NCI-H1092 (cell line): ENCODE data around the gene CYP2S1.
A peak's percentile ranks its signal among the peaks of the same experiment; 100 is the strongest.

Experiments used
- DNase-seq: peaks from one replicate; lab custom pipeline; 2025; lab: John Stamatoyannopoulos, UW

The CYP2S1 gene

DNA sequence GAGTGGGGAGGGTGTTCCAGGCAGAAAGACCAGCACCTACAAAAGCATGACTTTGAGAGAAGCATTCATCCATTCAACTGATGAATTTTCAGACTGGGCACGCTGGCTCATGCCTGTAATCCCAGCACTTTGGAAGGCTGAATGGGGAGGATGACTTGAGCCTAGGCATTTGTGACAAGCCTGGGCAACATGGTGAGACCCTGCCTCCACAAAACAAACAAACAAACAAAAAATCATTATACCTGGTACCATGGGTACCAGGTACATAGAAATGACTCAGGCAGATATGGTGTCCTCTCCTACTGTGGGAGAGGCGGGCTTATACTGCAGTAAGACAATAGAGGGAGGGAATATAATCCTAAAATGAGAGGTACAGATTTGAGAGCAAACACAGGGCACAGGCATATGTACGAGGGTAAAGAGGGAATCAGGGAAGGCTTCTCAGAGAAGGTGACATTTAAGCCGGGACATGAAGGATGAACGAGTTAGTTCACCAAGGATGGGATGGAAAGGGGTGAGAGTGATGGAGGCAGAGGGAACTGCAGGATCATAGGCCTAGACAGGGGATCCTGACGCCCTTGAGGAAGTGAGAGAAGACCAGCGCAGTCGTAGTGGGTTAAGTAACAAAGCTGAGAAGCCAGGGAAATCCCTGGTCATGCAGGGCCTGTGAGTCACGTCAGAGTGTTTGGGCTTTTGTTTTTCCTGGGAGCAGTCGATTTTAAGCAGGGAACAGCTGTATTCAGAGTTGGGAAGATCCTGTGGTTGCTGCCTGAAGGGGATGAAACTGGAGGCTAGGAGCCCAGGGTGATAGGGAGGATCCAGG, 2.9 kb downstream of the CYP2S1 start:
- DNase-seq: no peak

DNA sequence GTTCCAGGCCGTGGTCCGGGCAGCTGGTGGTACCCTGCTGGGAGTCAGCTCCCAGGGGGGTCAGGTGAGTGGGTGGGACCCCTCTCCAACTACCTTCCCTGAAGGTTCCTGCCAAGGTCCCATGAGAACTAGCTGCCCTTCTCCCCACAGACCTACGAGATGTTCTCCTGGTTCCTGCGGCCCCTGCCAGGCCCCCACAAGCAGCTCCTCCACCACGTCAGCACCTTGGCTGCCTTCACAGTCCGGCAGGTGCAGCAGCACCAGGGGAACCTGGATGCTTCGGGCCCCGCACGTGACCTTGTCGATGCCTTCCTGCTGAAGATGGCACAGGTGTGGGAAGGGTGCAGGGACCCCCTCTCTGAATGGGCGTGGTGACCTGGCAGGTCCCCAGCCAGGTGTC, 5.5 kb downstream of the CYP2S1 start:
- no peak for DNase-seq

DNA sequence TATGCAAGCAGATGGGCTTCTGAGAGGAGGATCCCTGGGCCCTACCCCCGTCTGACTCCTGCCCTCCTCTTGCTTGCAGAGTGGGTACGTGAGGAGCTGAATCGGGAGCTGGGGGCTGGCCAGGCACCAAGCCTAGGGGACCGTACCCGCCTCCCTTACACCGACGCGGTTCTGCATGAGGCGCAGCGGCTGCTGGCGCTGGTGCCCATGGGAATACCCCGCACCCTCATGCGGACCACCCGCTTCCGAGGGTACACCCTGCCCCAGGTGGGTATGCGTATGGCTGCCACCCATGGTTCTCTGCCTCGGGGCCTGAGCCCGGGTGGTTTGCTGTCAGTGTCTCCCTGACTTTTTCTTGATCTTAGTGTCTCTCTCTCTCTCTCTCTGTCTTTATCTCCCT, 10.4 kb downstream of the CYP2S1 start:
- no peak for DNase-seq

DNA sequence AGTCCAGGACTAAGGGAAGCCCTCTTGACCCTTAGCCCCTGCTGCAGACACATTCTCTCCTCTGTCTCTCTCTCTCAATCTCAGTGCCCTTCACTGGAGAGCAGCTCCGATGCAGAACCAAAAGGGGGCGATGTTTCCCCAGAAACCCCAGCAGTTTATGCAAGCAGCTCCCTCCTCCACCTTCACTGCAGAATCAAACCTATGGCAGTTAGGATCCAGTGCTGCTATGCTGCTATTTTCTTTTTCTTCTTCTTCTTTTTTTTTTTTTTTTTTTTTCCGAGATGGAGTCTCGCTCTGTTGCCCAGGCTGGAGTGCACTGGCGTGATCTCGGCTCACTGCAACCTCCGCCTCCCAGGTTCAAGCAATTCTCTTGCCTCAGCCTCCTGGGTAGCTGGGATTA, 11.3 kb downstream of the CYP2S1 start:
- peak; percentile 42 for DNase-seq

DNA sequence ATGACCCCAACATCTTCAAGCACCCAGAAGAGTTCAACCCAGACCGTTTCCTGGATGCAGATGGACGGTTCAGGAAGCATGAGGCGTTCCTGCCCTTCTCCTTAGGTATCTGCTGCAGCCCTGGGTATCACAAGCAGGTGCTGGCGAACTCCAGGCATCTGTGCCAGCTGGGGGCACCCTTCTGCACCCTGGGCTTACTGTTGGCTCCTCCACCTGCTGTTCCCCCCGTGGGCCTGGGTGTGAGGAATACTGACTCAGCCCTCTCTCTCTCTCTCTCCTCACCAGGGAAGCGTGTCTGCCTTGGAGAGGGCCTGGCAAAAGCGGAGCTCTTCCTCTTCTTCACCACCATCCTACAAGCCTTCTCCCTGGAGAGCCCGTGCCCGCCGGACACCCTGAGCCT, 13.0 kb downstream of the CYP2S1 start:
- no peak for DNase-seq

DNA sequence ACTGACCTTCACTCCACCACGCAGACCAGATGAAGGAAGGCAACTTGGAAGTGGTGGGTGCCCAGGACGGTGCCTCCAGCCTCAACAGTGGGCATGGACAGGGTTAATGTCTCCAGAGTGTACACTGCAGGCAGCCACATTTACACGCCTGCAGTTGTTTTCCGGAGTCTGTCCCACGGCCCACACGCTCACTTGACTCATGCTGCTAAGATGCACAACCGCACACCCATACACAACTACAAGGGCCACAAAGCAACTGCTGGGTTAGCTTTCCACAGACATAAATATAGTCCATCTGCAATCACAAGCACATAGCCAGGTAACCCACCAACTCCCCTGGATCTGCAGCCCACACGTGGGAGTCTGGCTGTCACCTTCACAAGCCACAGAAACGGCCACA, 13.4 kb downstream of the CYP2S1 start:
- no peak for DNase-seq

DNA sequence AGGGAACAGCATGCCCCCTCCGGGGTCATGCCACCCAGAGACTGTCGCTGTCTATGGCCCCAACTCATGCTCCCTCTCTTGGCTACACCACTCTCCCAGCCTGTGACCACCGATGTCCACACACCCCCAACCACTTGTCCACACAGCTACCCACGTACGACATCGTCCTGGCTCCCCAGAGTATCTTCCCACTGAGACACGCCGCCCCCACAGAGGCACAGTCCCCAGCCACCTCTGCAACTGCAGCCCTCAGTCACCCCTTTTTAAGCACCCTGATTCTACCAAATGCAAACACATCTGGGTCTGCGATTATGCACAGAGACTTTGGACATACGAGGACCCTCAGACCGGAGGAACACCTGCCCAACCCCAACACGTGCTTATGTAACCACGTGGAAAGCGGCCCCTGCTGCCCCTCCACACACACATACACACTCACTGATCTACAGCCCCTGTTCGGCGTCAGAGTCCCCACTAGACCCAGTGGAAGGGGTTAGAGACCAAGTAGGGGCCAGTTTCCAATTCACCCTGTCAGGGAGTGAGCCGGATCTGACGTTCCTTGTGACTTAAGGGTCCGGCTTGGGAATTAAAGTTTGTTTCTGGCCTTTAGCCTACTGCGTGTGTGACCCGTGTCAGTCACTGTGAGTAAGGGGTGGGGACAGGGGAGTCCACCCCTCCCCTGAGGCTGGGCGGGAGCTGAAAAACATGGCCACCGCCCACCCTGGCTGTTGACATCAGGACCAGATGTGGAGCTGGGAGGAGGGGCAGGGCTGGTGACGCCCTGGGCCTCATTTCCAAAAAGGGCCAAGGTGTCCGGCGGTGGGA, 14.1 kb downstream of the CYP2S1 start:
- DNase-seq: no peak

GRCh38 chr19:41214161-41214560, 21.1 kb downstream of the CYP2S1 start:
- no peak for DNase-seq

- DNase-seq: no peak
Measured at GRCh38 chr19:41217741-41218140, 24.7 kb downstream of the CYP2S1 start.

DNA sequence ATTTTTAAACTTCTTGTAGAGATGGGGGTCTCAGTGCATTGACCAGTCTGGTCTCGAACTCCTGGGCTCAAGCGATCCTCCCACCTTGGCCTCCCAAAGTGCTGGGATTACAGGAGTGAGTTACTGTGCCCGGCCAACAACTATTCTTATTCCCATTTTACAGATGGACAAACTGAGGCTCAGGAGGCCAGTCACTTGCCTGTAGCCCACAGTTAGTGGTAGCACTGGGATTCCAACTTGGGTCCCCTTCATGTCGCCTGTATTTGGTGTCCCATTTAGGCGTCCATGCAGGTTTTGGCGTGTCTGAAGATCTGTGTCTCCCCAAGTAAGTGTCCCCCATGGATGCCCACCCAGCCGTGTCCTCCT, 25.2 kb downstream of the CYP2S1 start:
- DNase-seq: no peak

- no peak for DNase-seq
Measured at GRCh38 chr19:41218615-41219507, 25.8 kb downstream of the CYP2S1 start, which contains the start of gene AXL. AXL (plus strand) TSS chr19:41219223; CDS start chr19:41219393, 170 bp downstream.

DNA sequence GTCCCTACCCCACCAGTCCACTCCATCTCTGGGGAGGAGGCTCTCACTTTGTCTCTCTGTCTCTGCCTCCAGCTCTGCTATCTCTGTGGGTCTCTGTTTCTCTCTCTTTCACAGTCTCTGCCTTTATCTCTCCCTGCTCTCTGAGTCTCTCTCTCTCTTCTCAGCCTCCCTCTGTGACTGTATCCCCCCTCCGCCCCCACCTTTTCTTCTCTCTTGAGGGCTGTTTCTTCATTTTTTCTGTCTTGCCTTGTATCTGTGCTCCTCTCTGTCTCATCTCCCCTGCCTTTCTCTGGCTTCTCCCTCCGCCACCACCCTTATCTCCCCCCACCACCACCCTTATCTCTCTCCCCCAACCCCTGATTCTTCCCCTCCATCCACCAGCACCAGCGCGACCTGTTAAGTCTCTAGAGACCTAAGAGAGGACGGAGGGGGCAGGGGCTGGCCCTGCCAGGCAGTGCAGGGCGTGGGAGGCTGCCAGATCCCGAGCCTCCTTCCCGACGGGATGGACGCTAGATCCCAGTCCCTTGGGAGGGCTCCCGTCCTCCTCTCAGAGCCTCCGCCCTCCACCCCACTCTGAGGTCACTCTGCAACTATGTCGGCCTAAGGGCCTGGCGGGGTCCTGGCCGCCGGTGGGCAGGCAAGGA, 27.0 kb downstream of the CYP2S1 start:
- DNase-seq: no peak

DNA sequence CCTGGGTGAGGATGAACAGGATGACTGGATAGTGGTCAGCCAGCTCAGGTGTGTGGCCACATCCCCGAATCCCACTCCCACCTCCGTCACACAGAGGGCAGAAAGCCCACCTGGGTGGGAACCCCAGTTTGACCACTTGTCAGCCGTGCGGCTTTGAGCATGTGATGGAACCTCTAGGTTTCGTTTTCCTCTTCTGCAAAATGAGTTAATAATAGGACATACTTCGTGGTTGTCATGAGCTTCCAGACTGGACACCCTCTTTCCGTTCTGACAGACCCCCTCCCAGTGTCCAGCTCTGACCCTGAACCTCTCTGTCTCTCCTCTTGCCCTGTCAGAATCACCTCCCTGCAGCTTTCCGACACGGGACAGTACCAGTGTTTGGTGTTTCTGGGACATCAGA, 27.8 kb downstream of the CYP2S1 start:
- no peak for DNase-seq

DNA sequence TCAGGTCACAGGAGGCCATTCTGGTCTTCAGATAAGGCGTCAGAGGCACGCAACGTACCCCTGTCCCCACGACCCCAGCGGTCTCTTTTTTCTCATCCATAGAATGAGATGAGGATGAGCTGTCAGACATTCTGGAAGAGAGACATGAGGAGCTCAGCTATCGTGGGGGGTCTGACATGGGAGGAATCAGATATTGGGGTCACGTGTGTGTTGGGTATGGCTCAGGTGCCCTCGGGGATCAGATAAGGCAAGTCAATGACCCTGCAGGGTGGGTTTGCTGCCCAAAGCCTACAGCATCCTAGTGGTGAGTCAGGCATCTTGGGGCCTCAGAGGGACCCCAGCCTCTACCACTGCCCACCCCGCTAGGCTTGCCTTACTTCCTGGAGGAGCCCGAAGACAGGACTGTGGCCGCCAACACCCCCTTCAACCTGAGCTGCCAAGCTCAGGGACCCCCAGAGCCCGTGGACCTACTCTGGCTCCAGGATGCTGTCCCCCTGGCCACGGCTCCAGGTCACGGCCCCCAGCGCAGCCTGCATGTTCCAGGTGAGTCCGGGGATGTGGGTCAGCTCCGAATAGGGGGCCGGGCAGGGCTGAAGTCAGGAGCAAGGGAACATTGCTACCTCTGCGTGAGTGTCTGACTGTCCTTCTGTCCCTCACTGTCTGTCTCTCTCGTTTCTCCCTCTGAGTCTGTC, 28.6 kb downstream of the CYP2S1 start:
- DNase-seq: no peak

GRCh38 chr19:41222240-41222639, 29.2 kb downstream of the CYP2S1 start:
- DNase-seq: no peak

- DNase-seq: no peak
Measured at GRCh38 chr19:41223431-41224234, 30.6 kb downstream of the CYP2S1 start.

DNA sequence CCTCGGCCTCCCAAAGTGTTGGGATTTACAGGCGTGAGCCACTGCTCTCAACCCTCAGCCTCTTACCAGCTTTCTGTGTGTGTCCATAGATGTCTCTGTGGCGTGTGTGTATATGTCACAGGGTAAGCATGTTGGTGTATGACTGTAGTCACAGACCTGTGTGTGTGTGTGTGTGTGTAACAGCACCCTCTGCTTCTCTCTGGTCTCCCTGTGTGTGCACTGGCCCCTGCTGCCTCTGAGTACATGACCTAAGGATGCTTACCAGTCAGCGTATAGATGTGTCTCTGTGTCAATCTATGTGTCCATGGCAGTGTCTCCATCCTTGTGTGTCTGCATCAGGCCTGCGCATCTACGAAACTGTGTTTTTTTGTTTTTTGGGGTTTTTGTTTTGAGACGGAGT, 31.6 kb downstream of the CYP2S1 start:
- no peak for DNase-seq

DNA sequence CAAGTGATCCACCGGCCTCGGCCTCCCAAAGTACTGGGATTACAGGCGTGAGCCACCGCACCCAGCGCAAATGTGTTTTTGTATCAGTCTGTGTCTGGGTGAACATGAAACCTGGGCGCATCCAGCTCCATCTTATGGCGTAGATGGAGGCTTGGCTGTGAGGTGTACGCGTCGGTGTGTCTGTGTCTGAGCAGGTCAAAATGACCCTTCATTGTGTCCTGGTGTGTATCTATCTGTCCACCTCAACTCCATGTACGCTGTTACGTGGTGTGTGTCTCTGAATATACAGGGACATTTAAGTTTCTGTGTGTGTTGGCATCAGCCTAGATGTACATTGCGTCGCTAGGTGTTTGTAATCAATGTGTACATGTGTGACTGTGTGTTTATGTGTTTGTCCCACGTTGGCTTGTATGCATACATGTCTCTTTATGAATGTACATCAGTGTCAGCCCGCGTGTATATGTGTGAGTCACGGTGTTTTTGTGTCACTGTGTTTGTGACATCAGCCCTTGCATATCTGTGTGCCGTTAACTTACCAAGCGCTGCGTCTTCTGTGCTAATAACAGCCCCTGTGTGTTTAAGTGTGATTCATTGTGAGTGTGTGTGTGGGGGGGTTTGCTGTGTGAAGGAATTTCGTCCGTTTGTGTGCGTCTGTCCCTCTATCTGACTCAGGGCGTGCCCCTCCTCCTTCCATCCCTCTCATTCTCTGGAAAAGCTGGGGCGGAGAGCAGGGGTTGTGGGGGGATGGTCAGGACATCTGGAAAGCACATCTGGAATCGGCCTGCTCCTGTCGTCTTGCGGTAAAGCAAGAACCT, 32.4 kb downstream of the CYP2S1 start:
- no peak for DNase-seq
